NOMO-1 (cell line): ENCODE measurements around the gene DIDO1.
"Not testable (repeated sequence)": the region's sequence is repeated elsewhere in the genome, so short reads cannot be mapped to it uniquely, and the experiment has no call there.

Source experiments
- DNase-seq, 2 experiments: peaks; one replicate each; lab custom pipeline; 2025; ENCODE audit not compliant: unreplicated experiment in 2 of 2; lab: John Stamatoyannopoulos, UW

DIDO1 gene

GRCh38 chr20:62933966-62934365 lies 7.7 kb upstream of the DIDO1 start:
- DNase-seq: no peak

- DNase-seq: no peak
These were observed 5.2 kb upstream of the DIDO1 start for GRCh38 chr20:62931464-62931863.

GRCh38 chr20:62929051-62929538 lies 2.8 kb upstream of the DIDO1 start:
- DNase-seq: peak in 1 of 2 experiments; percentile 41

- DNase-seq: no peak
These were observed 2.1 kb upstream of the DIDO1 start for GRCh38 chr20:62928246-62928939.

GRCh38 chr20:62927128-62927705 lies 912 bp upstream of the DIDO1 start:
- DNase-seq: no peak

GRCh38 chr20:62925420-62926228 lies 681 bp downstream of the DIDO1 start:
- peak in 1 of 2 experiments; percentile 33 for DNase-seq

GRCh38 chr20:62925076-62925419 lies 1.3 kb downstream of the DIDO1 start:
- DNase-seq: no peak

GRCh38 chr20:62924442-62925075 lies 1.7 kb downstream of the DIDO1 start:
- DNase-seq: no peak

GRCh38 chr20:62923669-62924441 lies 2.5 kb downstream of the DIDO1 start:
- no peak for DNase-seq

- DNase-seq: not testable (repeated sequence)
These were observed 3.1 kb downstream of the DIDO1 start for GRCh38 chr20:62923059-62923668.

GRCh38 chr20:62922451-62922921 lies 3.8 kb downstream of the DIDO1 start:
- no peak for DNase-seq

GRCh38 chr20:62921119-62921687 lies 5.1 kb downstream of the DIDO1 start:
- no peak for DNase-seq

GRCh38 chr20:62920039-62920645 lies 6.2 kb downstream of the DIDO1 start:
- DNase-seq: no peak

GRCh38 chr20:62918831-62919230 lies 7.5 kb downstream of the DIDO1 start:
- DNase-seq: no peak

GRCh38 chr20:62918147-62918546 lies 8.2 kb downstream of the DIDO1 start:
- DNase-seq: no peak

GRCh38 chr20:62917720-62918119 lies 8.6 kb downstream of the DIDO1 start:
- no peak for DNase-seq

- no peak for DNase-seq
These were observed 9.4 kb downstream of the DIDO1 start for GRCh38 chr20:62916703-62917476.

- DNase-seq: no peak
These were observed 11.3 kb downstream of the DIDO1 start for GRCh38 chr20:62914970-62915457.
